Inflammatory macrophage treated with lipopolysaccharide for 1 hour (primary cell): ENCODE results near the gene RAP1GAP2.

Experiments
- DNase-seq, 2 donors: peaks; one replicate each; pipeline ENCODE4 v3.0.0-alpha.2; 2020 to 2022

The RAP1GAP2 gene

DNA sequence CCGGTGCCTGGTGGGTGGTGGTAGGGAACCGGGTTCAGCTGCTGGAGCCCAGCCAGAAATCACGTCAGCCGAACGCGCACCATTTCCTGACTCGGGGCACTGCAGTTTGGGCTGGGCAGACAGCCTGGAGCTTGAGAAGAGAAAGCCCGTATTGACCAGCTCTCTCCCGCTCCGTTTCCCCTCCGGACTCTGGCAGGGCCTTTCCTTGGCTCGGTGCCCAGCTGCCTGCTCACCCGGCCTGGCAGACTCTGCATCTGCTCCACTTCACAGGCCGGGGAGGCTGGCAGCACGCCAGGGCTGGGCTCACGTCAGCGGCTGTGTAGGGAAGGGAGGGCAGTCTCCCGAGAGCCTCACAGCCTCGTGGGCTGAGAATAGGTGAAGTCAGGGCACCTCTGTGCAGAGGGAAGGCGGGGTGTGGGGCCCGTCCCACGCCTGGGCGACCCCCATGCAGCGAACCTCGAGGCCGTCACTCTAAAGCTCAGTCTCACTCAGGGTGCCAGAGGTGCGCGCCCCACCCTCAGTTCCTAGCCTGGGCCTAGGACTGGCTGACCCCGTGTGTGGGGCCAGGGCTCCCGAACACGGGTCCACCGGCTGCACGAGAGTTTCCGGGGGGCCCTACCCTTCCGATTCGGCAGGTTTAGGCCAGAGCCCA lies 208.0 kb downstream of the RAP1GAP2 start:
- DNase-seq = peak; percentile 62 to 89

DNA sequence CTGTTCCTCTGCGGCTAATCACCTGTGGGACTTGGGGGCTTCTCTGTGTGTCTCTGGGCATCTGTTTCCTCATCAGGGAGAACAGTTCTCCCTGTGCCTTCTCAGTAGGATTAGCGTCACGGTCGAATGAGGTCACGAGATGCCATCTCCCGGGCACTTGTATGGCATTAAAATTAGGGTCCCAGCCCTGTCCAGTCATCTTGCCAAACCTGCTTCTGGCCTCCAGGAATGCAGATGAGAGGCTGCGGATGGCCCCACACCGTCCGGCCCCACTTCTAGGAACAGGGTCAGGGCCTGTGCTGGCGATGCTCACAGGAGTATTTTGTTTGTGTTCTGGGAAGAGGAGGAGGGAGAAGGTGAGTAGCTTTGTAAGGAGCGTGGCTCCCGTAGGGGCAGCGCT lies 208.7 kb downstream of the RAP1GAP2 start:
- no peak for DNase-seq

DNA sequence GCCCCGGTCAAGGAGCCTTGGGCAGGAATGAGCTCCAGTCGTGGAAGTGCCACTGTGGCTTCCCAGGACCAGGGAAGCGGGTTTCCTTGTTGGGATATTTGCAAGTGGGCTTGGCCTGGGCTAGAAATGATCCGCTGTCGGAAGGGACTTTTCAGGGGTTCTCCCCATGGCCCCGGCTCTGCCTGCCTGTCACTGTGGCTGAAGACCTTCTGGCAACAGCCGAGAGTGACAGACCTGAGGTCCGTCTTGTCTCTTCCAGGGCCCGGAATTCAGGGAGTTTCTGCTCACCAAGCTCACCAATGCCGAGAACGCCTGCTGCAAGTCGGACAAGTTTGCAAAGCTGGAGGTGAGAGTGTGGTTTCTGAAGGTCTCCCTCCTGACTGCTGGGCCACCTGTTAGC lies 209.5 kb downstream of the RAP1GAP2 start:
- DNase-seq = no peak

DNA sequence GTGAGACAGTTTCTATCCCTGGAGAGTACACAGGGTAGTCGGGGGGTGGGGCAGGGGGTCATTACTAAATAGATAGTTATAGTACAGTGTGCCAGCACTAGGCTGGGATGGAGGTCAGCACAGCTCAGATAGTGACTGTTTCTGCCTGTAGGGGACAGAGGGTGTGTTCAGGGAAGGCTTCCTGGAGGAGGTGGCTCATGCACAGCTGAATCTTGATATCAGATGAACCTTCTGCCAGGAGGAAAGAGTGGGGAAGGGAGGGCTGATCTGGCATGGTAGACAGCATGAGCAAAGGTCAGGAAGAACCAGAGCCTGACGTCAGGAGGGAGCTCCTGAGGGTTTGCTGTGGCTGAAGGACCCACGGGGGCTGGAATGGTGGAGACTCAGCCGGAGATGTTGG lies 210.6 kb downstream of the RAP1GAP2 start:
- no peak for DNase-seq

DNA sequence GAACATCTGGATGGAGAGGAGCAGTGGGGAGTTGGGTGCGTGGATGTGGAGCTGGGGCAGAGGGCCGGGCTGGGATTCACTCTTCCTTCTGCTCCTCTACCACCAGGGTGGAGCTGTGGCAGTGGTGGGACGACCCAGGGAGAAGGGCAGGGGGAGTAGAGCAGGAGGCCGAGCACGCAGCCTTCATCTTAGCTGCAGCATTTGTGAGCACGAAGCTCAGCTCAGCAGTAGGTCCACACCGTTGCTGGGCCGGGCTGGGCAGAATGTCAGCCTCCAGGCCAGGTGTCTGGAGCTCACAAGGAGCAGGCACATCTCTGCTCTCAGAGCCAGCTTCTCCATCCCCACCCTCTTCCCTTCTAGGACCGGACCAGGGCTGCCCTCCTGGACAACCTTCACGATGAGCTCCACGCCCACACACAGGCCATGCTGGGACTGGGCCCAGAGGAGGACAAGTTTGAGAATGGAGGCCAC lies 211.4 kb downstream of the RAP1GAP2 start:
- DNase-seq = no peak

DNA sequence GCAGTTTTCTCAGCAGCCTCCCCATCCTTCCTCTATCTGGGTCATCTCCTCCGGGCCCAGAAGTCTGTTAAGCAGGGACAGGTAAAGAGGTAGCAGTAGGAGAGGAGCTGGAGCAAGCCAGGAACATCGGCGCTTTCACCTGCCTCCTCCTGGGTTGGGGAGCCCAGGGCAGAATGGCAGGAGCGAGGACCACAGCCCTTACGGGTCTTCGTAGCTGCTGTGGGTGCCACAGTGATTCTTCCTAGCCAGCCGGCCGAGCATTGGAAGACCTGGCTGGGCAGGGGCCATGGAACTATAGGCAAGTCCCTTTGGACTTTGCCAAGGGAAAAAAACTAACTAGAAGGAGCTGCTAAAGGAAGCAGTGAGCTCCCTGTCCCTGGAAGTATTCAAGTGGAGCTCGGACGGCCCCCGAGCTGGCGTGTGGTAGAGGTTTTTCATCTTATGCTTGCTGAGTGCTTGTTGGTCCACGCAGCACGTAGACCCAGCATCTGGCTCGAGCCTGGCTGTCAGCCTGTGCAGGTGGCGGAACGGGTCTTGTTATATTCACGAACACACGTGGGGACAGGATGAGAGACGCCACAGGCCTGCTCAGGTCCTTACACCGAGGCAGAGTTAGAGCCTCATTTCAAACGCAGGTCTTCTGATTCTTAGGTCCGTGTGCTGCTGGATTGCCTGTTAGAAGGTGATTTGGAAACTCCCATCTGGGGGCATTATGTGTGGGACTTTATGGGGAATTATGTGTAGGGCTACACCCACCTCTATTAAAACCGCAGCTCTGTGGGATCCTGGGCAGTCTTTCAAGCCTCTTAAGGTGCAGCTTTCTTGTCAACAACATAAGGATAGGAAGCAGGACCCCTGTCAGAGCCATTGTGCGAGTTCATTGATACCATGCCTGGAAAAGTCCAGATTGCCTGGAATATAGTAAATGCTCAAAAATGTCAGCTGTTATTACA lies 212.4 kb downstream of the RAP1GAP2 start:
- no peak for DNase-seq

DNA sequence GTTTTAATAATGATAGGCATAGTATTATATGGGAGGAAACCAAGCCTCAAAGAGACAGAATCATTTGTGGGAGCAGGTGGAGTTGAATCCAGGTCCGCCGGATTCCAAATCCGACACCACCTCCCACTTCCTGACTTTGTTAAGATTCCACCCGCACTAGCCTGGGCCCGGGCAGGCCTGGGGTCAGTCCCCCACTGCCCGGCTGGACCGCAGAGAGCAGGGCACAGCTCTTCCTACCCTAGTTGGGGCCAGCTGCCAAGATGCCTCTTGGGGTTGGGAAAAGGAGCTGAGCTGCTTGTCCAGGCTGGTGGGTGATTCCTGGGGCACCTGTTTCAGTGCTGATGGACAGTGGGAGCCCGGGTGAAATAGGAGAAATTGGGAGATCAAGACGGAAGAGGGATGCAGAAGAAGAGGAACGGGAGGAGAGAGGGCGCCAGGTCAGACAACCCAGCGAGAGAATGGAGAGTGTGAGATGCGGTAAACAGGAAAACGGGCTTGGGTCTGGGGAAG lies 213.2 kb downstream of the RAP1GAP2 start:
- DNase-seq = no peak

DNA sequence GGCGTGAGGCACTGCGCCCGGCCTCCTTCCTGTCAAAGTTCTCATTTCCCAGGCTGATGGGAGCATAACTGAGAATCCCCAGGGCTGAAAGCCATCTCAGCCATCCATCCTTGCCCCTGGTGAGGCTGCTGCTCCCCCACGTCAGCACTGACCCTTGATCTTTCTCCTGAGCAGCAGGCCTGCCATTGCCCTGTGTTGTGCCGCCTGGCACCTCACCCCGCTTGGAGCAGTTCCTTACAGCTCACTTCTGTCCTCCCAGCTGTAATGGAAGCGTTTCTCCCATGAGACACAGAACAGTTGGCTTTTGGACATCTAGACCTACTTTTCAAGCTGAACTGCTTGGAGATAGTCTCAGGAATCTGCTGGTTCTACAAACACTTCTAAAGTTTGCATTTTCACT lies 215.7 kb downstream of the RAP1GAP2 start:
- DNase-seq = no peak

DNA sequence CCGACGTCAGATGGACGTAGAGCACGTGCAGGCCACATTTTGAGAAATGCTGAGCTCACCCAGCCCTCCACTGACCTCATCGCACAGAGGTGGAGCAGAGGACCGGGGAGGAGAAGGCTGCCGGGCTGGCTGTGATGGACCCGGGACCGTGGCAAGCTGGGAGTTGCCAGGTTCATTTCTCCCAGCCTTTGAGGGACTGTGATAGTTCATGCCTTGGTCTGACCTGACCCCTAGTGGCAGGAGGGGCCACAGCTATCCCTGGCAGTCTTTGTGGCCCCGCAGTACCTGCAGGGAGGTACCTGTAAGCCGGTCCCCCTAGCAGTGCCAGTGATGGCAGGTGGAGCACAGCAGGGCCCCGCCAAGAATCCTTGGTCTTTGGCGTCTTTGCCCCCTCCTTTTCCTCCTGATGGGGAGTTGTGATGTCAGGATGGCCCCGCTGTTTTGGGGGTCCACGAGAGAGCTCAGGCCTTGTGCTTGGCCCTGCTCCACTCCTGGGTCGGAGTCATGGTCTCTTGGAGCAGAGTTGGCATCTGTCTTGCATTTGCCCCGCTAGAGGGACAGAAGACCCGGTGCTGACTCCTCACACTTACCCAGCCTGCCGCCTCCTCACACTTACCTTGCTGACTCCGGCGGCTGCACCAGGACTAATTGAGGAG lies 216.8 kb downstream of the RAP1GAP2 start:
- DNase-seq = peak in 1 of 2 donors; percentile 51

DNA sequence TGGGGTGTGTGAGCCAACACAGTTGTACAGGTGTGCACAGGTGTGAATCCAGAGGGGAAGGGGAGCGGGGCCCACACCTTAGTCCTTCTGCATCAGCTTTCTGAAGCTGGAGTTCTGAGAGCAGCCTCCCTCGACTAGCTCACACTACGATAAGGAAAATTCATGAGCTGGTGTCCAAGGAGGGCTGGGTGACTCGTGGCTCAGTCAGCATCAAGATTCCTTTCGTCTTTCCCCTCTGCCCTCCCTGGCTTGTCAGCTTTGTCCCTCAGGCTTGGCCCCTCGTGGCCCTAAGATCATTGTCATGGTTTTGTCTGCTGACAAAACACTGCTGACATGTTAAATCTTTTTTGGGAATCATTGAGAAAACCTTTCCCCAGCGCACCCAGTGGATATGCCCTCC lies 219.7 kb downstream of the RAP1GAP2 start:
- DNase-seq = no peak

DNA sequence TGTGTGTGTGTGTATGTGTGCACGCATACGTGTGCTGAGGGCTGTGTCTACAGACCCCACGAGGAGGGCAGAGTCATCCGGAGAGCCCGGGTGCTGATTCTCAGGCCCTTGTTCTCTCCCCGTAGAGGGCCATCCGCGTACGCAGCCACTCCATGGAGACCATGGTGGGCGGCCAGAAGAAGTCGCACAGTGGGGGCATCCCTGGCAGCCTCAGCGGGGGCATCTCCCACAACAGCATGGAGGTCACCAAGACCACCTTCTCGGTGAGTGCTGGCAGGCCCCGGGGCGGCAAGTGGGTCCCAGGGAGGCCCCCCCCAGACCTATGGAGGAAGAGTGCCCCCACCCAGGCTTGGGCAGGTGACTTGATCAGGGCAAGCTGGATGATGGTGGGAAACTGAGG lies 221.7 kb downstream of the RAP1GAP2 start:
- no peak for DNase-seq

DNA sequence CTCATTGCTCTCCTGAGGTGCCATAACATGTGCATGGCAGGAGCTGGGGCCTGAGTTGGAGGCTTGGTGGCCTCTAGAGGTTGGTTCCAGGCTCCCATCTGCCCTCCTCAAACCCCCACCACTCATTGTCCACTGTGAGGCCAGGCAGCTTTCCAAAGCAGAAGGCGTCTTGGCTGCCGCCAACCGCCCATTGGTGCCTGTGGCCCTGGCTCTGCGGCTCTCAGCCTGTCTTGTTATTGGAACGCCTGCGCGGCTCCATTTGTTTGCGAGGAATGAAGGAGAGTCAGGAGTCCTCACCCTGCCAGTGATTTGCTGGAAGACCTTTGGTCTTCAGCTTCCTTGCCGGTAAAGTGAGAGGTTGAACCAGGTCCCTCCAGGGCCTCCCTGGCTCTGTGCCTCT lies 223.5 kb downstream of the RAP1GAP2 start:
- DNase-seq = no peak

DNA sequence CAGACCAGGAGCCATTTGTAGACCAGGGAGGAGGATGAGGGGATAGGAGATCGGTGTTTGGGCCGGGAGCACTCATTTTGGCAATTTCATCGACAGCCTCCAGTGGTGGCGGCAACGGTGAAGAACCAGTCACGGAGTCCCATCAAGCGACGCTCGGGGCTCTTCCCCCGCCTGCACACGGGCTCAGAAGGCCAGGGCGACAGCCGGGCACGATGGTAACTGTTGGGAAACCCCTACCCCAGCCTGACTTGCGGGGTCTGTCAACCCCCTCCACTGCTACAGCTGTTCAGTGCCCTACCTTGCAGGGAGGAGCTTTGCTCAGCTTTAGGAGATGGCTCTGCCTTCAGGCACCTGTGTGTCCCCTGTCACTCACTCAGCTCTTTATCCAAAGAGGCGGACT lies 224.1 kb downstream of the RAP1GAP2 start:
- no peak for DNase-seq

DNA sequence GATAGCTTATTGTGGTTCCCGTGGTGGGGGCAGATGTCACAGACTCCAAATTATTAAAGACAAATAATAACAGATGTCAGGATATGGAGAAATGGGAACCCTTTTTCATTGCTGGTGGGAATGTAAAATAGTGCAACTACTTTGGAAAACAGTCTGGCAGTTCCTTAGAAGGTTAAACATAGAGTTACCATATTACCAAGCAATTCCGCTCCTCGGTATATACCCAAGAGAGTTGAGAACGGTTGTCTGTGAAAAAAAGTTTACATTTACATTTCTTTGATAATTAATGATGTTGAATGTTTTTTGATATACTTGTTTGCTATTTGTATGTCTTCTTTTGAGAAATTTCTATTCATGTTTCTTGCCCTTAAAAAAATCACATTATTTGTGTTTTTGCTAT lies 226.0 kb downstream of the RAP1GAP2 start:
- no peak for DNase-seq

DNA sequence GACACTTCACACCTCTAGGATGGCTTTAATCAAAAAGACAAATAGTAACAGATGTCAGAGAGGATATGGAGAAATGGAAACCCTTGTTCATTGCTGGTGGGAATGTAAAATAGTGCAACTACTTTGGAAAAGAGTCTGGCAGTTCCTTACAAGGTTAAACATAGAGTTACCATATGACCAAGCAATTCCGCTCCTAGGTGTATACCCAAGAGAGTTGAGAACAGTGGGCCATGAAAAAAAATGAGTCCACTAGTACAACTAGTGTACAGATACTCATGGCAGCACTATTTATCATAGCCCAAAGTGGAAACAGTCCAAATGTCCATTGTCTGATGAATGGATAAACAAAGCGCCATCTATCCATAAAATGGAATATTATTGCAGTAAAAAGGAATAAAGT lies 228.1 kb downstream of the RAP1GAP2 start:
- DNase-seq = no peak

DNA sequence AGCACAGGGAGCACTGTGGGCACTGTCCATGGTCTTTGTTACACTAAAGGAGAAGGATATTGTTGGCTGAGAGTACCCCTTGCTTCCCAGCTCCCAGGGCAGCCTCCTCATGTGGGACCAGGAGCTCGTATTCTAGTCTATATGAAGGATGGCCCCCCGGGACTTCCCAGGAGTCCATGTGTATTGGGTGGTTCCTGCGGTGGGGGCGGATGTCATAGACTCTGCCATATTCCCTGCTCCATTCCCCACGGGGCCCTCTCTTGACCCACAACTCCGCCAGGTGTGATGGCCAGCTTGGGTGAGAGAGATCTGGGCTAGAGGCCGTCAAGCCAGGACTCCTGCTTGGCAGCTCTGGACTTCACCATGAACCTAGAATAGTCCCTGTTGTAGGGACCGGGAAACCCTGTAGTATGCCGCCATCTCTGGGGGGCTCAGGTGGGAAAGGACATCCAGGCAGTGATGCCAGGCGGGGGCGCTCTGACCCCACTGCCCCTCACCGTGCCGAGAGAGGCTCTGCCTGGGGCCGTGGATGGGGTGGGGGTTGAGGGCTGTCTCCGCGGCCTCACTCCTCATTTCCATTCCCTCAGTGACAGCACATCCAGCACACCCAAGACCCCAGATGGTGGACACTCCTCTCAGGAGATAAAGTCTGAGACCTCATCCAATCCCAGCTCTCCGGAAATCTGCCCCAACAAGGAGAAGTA lies 229.3 kb downstream of the RAP1GAP2 start:
- no peak for DNase-seq

DNA sequence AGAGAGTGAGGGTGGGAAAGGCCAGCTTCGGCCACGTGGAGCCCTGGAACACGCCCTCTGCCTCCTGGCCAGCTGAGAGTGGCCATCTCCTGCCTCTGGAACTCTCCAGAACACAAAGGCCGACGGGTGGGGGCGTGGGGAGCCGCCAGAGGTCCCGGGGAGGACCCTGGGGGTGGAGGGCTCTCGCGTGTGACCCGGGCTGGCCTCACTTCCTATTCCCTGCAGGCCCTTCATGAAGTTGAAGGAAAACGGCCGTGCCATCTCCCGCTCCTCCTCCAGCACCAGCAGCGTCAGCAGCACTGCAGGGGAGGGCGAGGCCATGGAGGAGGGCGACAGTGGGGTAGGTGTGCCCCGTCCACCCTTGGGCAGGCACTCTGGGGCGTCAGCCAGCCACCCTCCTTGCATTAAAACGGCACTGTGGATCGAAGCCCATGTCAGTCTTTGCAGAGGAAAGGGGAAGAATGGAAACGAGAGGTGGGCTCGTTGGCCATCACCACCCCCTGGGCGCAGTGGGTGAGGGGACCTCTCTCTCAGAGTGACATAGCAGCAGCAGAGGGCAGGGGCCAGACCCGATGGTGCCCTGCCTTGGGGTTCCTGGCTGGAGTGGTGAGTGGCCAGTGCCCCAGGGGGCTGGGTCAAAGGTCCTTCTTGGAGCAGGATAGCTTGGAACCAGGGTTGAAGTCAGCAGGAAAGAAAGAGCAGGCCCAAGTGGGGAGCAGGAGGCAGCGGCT lies 230.1 kb downstream of the RAP1GAP2 start:
- no peak for DNase-seq

DNA sequence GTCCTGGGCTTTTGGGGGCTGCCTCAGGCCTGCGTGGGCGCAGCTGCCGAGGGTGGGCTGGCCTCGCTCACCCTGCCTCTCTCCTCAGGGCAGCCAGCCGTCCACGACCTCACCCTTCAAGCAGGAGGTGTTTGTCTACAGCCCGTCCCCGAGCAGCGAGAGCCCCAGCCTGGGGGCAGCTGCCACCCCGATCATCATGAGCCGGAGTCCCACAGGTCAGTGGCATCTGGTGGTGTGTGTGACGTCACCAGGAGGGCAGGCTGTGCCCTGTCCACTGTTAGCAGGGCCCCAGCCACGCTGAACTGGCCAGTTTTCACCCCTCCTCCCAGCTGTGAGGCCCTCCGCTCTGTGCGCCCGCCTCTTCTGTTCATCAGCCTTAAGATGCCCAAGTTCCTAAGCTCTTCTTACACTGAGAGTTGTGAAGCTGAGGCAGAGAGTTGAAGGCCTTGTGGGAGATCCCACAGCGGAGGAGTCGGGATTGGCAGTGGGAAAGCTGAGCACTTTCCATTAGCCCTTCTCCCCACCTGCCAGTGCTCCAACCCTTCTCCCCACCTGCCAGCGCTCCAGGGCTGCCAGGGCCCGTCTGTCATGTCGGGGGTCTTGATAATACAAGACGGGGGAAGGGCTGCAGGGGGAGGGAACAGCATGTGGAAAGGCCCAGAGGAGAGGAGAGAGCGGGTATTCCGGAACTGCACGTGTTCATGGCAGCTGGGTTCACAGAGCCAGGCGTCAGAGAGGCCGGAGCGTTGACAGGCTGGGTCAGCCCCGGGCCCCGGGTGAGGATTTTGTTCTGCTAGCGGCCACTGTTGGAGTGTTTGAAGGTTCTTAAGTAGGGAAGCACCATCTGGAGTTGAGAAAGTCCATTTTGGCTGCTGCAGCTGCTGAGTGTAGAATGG lies 230.9 kb downstream of the RAP1GAP2 start:
- DNase-seq = no peak

DNA sequence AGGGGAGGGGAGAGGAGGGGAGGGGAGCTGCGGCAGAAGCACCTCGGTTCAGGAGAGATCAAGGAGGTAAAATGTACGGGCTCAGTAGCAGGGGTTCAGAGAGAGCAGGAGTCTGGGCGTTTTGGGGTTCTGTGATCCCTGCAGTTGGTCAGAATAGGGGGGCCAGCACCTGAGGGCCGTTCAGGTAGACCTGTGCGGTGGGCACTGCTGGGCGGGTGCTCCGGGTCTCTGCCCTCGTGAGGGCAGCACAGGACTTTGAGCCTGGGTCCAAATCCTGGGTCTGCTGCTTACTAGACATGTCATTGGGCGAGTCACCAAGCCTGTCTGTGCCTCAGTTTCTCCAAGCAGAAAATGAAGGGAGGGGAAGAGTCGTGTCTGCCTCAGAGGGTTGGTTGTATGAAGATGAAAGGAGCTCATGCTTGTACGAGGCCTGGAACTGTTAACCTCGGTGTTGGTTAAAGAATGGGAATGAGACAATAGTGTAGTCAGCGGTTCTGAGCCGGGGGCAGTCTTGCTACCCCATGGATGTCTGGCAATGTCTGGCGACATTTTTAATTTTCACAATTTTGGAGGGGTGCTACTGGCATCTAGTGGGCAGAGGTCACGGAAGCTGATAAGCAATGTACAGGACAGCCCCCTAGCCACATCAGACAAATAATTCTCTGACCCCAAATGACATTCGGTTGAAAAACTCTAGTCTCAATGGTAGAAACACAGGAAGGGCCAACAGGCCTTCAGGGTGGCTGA lies 231.7 kb downstream of the RAP1GAP2 start:
- DNase-seq = no peak

DNA sequence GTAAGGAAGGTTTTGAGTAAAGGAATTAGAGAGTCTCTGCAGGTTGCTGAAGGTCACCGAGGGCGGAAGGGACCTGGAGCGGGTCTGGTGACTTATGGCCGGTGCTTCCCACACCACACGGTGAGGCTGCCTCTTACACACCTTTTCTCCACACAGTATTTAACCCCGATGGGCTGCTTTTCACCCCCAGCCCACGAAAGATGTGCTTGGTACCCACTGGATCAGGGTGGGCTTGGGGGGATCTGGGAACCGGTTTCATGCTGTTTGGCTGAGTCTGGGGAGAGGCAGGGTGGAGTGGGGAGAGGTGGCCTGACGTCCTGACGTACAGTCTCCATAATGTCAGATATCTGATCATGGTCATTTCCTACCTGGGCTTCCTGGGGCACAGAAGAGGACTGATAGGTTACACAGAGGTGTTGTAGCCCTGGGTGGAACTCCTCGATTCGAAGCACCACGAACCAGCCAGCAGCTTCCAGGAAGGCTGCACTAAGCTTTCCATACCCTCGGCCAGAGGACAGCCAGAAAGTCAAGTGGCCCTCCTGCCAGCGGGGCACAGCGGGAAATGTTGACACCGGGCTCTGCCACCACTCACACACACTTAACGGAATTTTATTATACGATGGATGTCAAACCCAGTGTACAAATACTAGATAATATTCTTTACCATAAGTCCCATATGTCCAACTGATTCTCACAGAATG lies 233.1 kb downstream of the RAP1GAP2 start:
- no peak for DNase-seq
